ENCODE measurements around the gene FXYD3. TPM values are rescaled to one million over a fixed set of nuclear protein-coding genes. Genes with fewer than 3 reads are reported as not detected.

Gene FXYD3
- total and polyA plus RNA-seq, 4 donors, result 130 to 467 (median 160) TPM

DNA sequence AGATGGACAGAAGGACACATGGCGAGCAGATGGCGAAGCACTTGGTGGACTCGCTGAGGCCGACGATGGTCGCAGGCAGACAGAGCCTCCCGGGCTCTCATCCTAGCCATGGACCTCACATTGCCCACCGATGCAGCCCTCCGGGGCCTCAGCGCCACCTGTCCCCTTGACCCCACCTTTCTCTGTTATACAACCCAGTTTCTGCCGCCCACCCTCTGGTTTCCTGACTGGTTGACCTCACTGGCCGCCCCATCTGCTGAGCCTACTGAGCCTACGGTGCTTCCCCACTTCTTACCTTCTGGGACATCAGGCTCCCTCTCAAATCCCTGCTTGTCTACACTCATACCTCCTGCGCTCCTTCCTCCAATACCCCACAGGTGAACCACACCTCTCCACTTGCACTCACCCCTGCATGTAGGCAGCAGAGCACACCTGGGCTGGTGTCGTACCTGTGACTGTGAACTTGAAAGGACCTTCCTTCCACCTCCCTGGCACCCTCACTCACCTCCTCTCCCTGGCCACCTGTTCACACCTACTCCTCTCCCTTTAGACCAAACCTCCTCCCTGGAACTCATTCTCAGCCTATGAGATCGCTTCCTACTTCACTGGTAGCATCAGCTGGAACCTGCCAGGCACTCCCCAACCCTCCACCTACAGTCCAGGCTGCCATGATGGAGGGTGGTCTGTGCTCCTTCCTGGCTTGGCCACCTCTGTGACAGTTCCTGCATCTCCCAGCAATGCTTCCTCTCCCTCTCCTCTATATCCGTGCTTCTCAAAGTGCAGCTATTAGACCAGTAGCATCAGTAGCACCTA lies 38.0 kb upstream of the FXYD3 start:
- Histone ChIP-seq H3K27me3 (ENCODE audit: control insufficient read depth in 3 of 3, insufficient read depth in 3 of 3, low read length in 2 of 3) (no peaks in the 10 kb centered on the region), H3K9me3 (ENCODE audit: control insufficient read depth in 4 of 4, insufficient read depth in 3 of 4, low read length in 3 of 4) (no peaks in the 10 kb centered on the region), H3K9ac (ENCODE audit: insufficient read depth in 1 of 2, low read length in 2 of 2) (no peak overlapping the region), H3K4me3 (no peak overlapping the region), H3K4me1 (ENCODE audit: control insufficient read depth in 5 of 5, insufficient read depth in 5 of 5, low read length in 5 of 5) (no peaks in the 10 kb centered on the region), H3K27ac (ENCODE audit: low read depth in 1 of 2, low read length in 1 of 2) (no peak overlapping the region), H3K36me3 (ENCODE audit: control insufficient read depth in 4 of 4, insufficient read depth in 4 of 4, low read length in 4 of 4) (no peaks in the 10 kb centered on the region)
- TF ChIP-seq, protein P1, sequence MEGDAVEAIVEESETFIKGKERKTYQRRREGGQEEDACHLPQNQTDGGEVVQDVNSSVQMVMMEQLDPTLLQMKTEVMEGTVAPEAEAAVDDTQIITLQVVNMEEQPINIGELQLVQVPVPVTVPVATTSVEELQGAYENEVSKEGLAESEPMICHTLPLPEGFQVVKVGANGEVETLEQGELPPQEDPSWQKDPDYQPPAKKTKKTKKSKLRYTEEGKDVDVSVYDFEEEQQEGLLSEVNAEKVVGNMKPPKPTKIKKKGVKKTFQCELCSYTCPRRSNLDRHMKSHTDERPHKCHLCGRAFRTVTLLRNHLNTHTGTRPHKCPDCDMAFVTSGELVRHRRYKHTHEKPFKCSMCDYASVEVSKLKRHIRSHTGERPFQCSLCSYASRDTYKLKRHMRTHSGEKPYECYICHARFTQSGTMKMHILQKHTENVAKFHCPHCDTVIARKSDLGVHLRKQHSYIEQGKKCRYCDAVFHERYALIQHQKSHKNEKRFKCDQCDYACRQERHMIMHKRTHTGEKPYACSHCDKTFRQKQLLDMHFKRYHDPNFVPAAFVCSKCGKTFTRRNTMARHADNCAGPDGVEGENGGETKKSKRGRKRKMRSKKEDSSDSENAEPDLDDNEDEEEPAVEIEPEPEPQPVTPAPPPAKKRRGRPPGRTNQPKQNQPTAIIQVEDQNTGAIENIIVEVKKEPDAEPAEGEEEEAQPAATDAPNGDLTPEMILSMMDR (IDR thresholded peaks at IDR 0.05; ENCODE audit: control extremely low read depth, extremely low read depth), result no peak
- DNase-seq (no peak), ATAC-seq (ENCODE audit: insufficient read depth, low FRiP score) (no peak)
- 90 to 94% methylated on average over 16 to 17 of the region's 17 CpGs for WGBS, 2 donors

DNA sequence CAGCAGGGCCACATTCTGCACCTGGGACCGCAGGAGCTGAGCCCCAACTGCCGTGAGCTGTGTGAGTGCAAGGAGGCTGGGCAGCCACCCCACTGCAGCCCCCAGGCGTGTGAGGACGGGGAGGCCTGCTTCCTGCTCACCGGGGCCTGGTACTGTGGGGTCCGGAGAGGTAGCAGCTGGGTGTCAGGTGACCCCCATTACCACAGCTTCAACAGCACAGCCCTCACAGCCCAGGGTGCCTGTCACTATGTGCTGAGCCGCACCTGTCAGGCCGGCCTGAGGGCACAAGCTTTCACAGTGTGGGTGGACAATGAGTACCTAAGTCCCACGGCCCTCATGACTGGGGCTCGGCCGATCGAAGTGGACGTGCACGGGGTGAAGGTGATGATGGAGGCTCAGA lies 35.8 kb upstream of the FXYD3 start:
- Histone ChIP-seq H3K4me1 (ENCODE audit: control insufficient read depth in 5 of 5, insufficient read depth in 5 of 5, low read length in 5 of 5) (no peaks in the 10 kb centered on the region), H3K4me3 (no peak overlapping the region), H3K27ac (ENCODE audit: low read depth in 1 of 2, low read length in 1 of 2) (no peak overlapping the region), H3K9me3 (ENCODE audit: control insufficient read depth in 4 of 4, insufficient read depth in 3 of 4, low read length in 3 of 4) (no peaks in the 10 kb centered on the region), H3K36me3 (ENCODE audit: control insufficient read depth in 4 of 4, insufficient read depth in 4 of 4, low read length in 4 of 4) (no peaks in the 10 kb centered on the region), H3K27me3 (ENCODE audit: control insufficient read depth in 3 of 3, insufficient read depth in 3 of 3, low read length in 2 of 3) (no peaks in the 10 kb centered on the region), H3K9ac (ENCODE audit: insufficient read depth in 1 of 2, low read length in 2 of 2) (no peak overlapping the region)
- no peak for ATAC-seq (ENCODE audit: insufficient read depth, low FRiP score)
- TF ChIP-seq, protein P1 (IDR thresholded peaks at IDR 0.05; ENCODE audit: control extremely low read depth, extremely low read depth), result no peak
- DNase-seq, result no peak
- 71 to 88% methylated on average over 14 of the region's 14 CpGs for WGBS, 2 donors

DNA sequence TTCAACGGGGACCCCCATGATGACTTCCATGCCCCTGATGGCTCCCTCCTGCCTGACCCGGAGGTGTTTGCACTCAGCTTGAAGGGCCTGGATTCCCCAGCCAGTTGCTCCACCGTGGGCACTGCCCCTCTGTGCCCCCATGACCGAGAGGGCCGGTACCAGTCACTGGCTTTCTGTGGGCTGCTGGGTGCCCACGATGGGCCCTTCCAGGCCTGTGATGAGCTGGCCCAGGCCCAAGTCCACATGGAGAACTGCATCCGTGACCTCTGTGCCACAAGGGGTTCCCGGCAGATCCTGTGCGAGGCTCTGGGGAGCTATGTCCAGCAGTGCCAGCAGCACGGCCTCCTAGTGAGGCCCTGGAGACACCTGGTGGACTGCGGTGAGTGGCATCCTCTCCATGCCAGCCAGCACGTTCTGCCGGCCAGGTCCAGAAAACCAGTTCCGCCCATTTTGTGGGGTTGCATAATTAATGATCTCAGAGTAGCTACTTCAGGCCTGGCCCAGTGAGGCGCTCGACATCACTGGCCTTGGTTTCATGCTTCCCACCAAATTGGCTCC lies 34.9 kb upstream of the FXYD3 start:
- Histone ChIP-seq H3K36me3 (ENCODE audit: control insufficient read depth in 4 of 4, insufficient read depth in 4 of 4, low read length in 4 of 4) (no peaks in the 10 kb centered on the region), H3K9ac (ENCODE audit: insufficient read depth in 1 of 2, low read length in 2 of 2) (no peak overlapping the region), H3K4me3 (no peak overlapping the region), H3K9me3 (ENCODE audit: control insufficient read depth in 4 of 4, insufficient read depth in 3 of 4, low read length in 3 of 4) (no peaks in the 10 kb centered on the region), H3K4me1 (ENCODE audit: control insufficient read depth in 5 of 5, insufficient read depth in 5 of 5, low read length in 5 of 5) (no peaks in the 10 kb centered on the region), H3K27ac (ENCODE audit: low read depth in 1 of 2, low read length in 1 of 2) (no peak overlapping the region), H3K27me3 (ENCODE audit: control insufficient read depth in 3 of 3, insufficient read depth in 3 of 3, low read length in 2 of 3) (no peaks in the 10 kb centered on the region)
- TF ChIP-seq, protein P1 (IDR thresholded peaks at IDR 0.05; ENCODE audit: control extremely low read depth, extremely low read depth), result no peak
- ATAC-seq (ENCODE audit: insufficient read depth, low FRiP score) (no peak), DNase-seq (no peak)
- WGBS, 2 donors, result 81 to 91% methylated on average over 16 of the region's 16 CpGs
